H1 (cell line): ENCODE measurements around the gene FOXN3. TPM values are rescaled to one million over a fixed set of nuclear protein-coding genes. Genes with fewer than 3 reads are reported as not detected.

Experiments used
- CTCF ChIA-PET: fragments of 300-600 bp; sonication (Branson Sonifier 250); formaldehyde crosslinking; loops from one replicate; lab custom pipeline; 2021; ENCODE audit not compliant: partially characterized antibody; lab: Charles Lee
- POLR2A ChIA-PET: fragments of 300-600 bp; sonication (Branson Sonifier 250); formaldehyde crosslinking; loops from one replicate; lab custom pipeline; 2021; ENCODE audit warnings: inconsistent platforms; ENCODE audit not compliant: partially characterized antibody; lab: Charles Lee
- DNase-seq, 2 experiments: peaks; one replicate each; pipeline versions ENCODE4 v3.0.0 to v3.0.0-alpha.2; 2010 to 2022; ENCODE audit warnings: low spot score in 2 of 2, low read depth in 1 of 2, mixed read lengths in 1 of 2
- FAIRE-seq: peaks from 2 replicates; lab custom pipeline; 2011; peaks lifted over from hg19 to GRCh38; lab: Jason Lieb, UNC
- H2AFZ ChIP-seq: 2 replicates; pipeline ENCODE4 v1.8.1; 2012; ENCODE audit warnings: low read length, inconsistent platforms
- H2AK5ac ChIP-seq: 2 replicates; pipeline ENCODE4 v1.6.1; 2013; ENCODE audit warnings: low read depth, low read length
- H2BK120ac ChIP-seq: replicated peaks from 2 replicates; pipeline ENCODE3; 2013; ENCODE audit warnings: low read depth, low read length, inconsistent platforms
- H2BK12ac ChIP-seq: 2 replicates; pipeline ENCODE4 v1.6.1; 2013; ENCODE audit warnings: low read depth, low read length
- H2BK15ac ChIP-seq: 2 replicates; pipeline ENCODE4 v1.6.1; 2013; ENCODE audit warnings: low read length
- H2BK20ac ChIP-seq: 2 replicates; pipeline ENCODE4 v1.6.1; 2013; ENCODE audit warnings: low read length
- H2BK5ac ChIP-seq: 2 replicates; pipeline ENCODE4 v1.6.1; 2013; ENCODE audit warnings: low read depth, low read length
- H3K14ac ChIP-seq: 2 replicates; pipeline ENCODE4 v1.6.1; 2013; ENCODE audit warnings: inconsistent platforms; ENCODE audit not compliant: insufficient read length
- H3K18ac ChIP-seq: 2 replicates; pipeline ENCODE4 v1.6.1; 2013; ENCODE audit warnings: low read length; ENCODE audit errors: extremely low read depth
- H3K23ac ChIP-seq: 2 replicates; pipeline ENCODE4 v1.6.1; 2013; ENCODE audit warnings: inconsistent platforms; ENCODE audit not compliant: insufficient read length
- H3K23me2 ChIP-seq: 2 replicates; pipeline ENCODE4 v1.6.1; 2013; ENCODE audit warnings: low read depth, low read length
- H3K27ac ChIP-seq: 2 replicates; pipeline ENCODE4 v1.6.1; 2011; ENCODE audit warnings: low read depth, low read length, inconsistent platforms
- H3K27me3 ChIP-seq, 4 experiments: replicated peaks in 1 of 4; 1 replicate in 1 of 4; 2 replicates in 3 of 4; pipeline versions ENCODE4 v1.6.1 to v1.8.1; 2011 to 2013; ENCODE audit warnings: low read length in 3 of 4, mild to moderate bottlenecking in 3 of 4, inconsistent platforms in 2 of 4, mixed read lengths in 2 of 4, moderate library complexity in 1 of 4; ENCODE audit not compliant: control insufficient read depth in 3 of 4, insufficient read depth in 3 of 4; ENCODE audit errors: extremely low read depth in 1 of 4
- H3K36me3 ChIP-seq, 4 experiments: 2 replicates each; pipeline versions ENCODE4 v1.6.1 to v1.8.1; 2011 to 2013; ENCODE audit warnings: mild to moderate bottlenecking in 4 of 4, low read length in 3 of 4, moderate library complexity in 2 of 4, control low read depth in 1 of 4, inconsistent platforms in 1 of 4; ENCODE audit not compliant: insufficient read depth in 4 of 4, control insufficient read depth in 2 of 4
- H3K4ac ChIP-seq: replicated peaks from 2 replicates; pipeline ENCODE3; 2013; ENCODE audit warnings: low read length, low read depth, mixed read lengths, inconsistent platforms; ENCODE audit not compliant: insufficient read length
- H3K4me1 ChIP-seq, 4 experiments: replicated peaks in 1 of 4; 1 replicate in 1 of 4; 2 replicates in 3 of 4; pipeline versions ENCODE4 v1.6.1 to v1.8.1; 2011 to 2013; ENCODE audit warnings: low read length in 3 of 4, inconsistent platforms in 2 of 4, mixed read lengths in 1 of 4; ENCODE audit not compliant: insufficient read depth in 4 of 4, control insufficient read depth in 3 of 4
- H3K4me2 ChIP-seq, 2 experiments: 2 replicates each; pipeline versions ENCODE4 v1.6.1 to v1.8.1; 2011 to 2013; ENCODE audit warnings: low read depth in 2 of 2, low read length in 2 of 2, control low read depth in 1 of 2, inconsistent platforms in 1 of 2, mild to moderate bottlenecking in 1 of 2; ENCODE audit not compliant: insufficient read depth in 1 of 2
- H3K4me3 ChIP-seq, 4 experiments: fragments of 200-600, 300-600 bp in 1 of 4; sonication (generic), shearing (Covaris generic), sonication (Bioruptor Twin) in 1 of 4; 2 replicates each; pipeline versions ENCODE4 v1.5.1 to v1.8.1; 2011 to 2016; ENCODE audit warnings: low read length in 4 of 4, low read depth in 3 of 4, control low read depth in 2 of 4, inconsistent platforms in 2 of 4, mild to moderate bottlenecking in 2 of 4, mixed read lengths in 1 of 4, moderate library complexity in 1 of 4; ENCODE audit not compliant: insufficient read depth in 2 of 4; ENCODE audit errors: extremely low read depth in 1 of 4
- H3K56ac ChIP-seq: replicated peaks from 2 replicates; pipeline ENCODE3; 2013; ENCODE audit warnings: low read depth, mild to moderate bottlenecking, mixed read lengths, low read length, inconsistent platforms; ENCODE audit not compliant: insufficient read length
- H3K79me1 ChIP-seq: 2 replicates; pipeline ENCODE4 v1.6.1; 2013; ENCODE audit warnings: low read depth, low read length, control low read depth
- H3K79me2 ChIP-seq, 2 experiments: 2 replicates each; pipeline versions ENCODE4 v1.6.1 to v1.8.1; 2012 to 2013; ENCODE audit warnings: low read length in 2 of 2, mild to moderate bottlenecking in 2 of 2, inconsistent platforms in 1 of 2; ENCODE audit not compliant: insufficient read depth in 2 of 2, control insufficient read depth in 1 of 2
- H3K9ac ChIP-seq, 4 experiments: replicated peaks in 1 of 4; 1 replicate in 1 of 4; 2 replicates in 3 of 4; pipeline versions ENCODE4 v1.6.1 to v1.8.1; 2011 to 2013; ENCODE audit warnings: low read depth in 3 of 4, low read length in 3 of 4, control low read depth in 2 of 4, mild to moderate bottlenecking in 2 of 4, moderate library complexity in 2 of 4, inconsistent platforms in 1 of 4; ENCODE audit errors: extremely low read depth in 1 of 4
- H3K9me3 ChIP-seq, 2 experiments: 2 replicates each; pipeline versions ENCODE4 v1.6.1 to v1.8.1; 2012 to 2013; ENCODE audit warnings: mild to moderate bottlenecking in 2 of 2, moderate library complexity in 2 of 2, control low read depth in 1 of 2, inconsistent platforms in 1 of 2, low read depth in 1 of 2, low read length in 1 of 2, mixed read lengths in 1 of 2; ENCODE audit not compliant: insufficient read depth in 2 of 2
- H4K20me1 ChIP-seq, 2 experiments: replicated peaks in 1 of 2; 2 replicates each; pipeline versions ENCODE3 to v1.8.1; 2011 to 2013; ENCODE audit warnings: inconsistent platforms in 2 of 2, low read length in 2 of 2, mild to moderate bottlenecking in 1 of 2; ENCODE audit not compliant: insufficient read depth in 2 of 2, control insufficient read depth in 1 of 2
- H4K5ac ChIP-seq: 2 replicates; pipeline ENCODE4 v1.6.1; 2013; ENCODE audit warnings: low read length, low read depth, mixed read lengths, inconsistent platforms; ENCODE audit not compliant: insufficient read length
- H4K8ac ChIP-seq: 2 replicates; pipeline ENCODE4 v1.8.0; 2013; ENCODE audit warnings: mild to moderate bottlenecking, moderate library complexity, low read length, inconsistent platforms; ENCODE audit not compliant: insufficient read depth; ENCODE audit errors: extremely low read depth
- H4K91ac ChIP-seq: replicated peaks from 2 replicates; pipeline ENCODE3; 2013; ENCODE audit warnings: low read length, mixed read lengths, inconsistent platforms; ENCODE audit not compliant: insufficient read length
- ASH2L ChIP-seq: fragments of 200-600, 300-600 bp; sonication (generic); IDR thresholded peaks from one replicate; pipeline ENCODE4 v1.7.1; 2017; ENCODE audit warnings: low read length
- CBX5 ChIP-seq: fragments of 300-800, 300-1000 bp; sonication (generic); IDR thresholded peaks from 2 replicates; pipeline ENCODE4 v1.7.1; 2016; ENCODE audit warnings: antibody characterized with exemption, low read length, low read depth
- CEBPB ChIP-seq: IDR thresholded peaks from 2 replicates; pipeline ENCODE4 v1.6.1; 2012; ENCODE audit warnings: low read depth, low read length
- FOSL1 ChIP-seq: IDR thresholded peaks from 2 replicates; pipeline ENCODE4 v1.6.1; 2011; ENCODE audit warnings: mild to moderate bottlenecking, low read depth, low read length, moderate library complexity; ENCODE audit not compliant: insufficient read depth
- NANOG ChIP-seq: IDR thresholded peaks from 2 replicates; pipeline ENCODE4 v1.6.1; 2011; ENCODE audit warnings: low read length, low read depth, mild to moderate bottlenecking, inconsistent platforms; ENCODE audit not compliant: insufficient read depth, poor library complexity, severe bottlenecking
- polyA plus RNA-seq, 7 experiments: library from polyadenylated mRNA; depleted of rRNA in 3 of 7; stranded (reverse) in 5 of 7; unstranded in 2 of 7; fragments of >200 nt in 5 of 7; fragments of 200-250 nt in 2 of 7; gene quantifications; 1 replicate in 5 of 7; 2 replicates in 1 of 7; 4 replicates in 1 of 7; pipeline versions ENCODE4 v1.2.1 to v1.2.3, GENCODE V29; 2011 to 2013; ENCODE audit warnings: missing spikeins in 2 of 7, mixed read lengths in 2 of 7
- total RNA-seq: library from RNA; stranded (reverse); fragmentation: NEBNext Ultra II Directional; extraction: Animal tissue kit (Norgen Biotek cat#: 25700); gene quantifications from 2 replicates; pipeline ENCODE4 v1.2.1, GENCODE V29; 2021

Gene FOXN3
- total and polyA plus RNA-seq, 2 of the 8 experiments (the other 6 are each of a cell fraction or from before 2014, with no cell fraction given): 52.6 to 178 TPM

- H3K4me3 ChIP-seq: no peak overlapping the region
- peaks cover 0 to 9% (median 3%) of the 10 kb centered on the region in 4 experiments; a peak in 3 of 8 replicates for H3K36me3 ChIP-seq
- no peak overlapping the region for H2BK15ac ChIP-seq
- no peak overlapping the region for H4K5ac ChIP-seq
- peaks cover 0 to 4% of the 10 kb centered on the region in 2 experiments; a peak in 1 of 4 replicates for H3K9me3 ChIP-seq
- no peak overlapping the region for H2AK5ac ChIP-seq
- peaks cover 11% of the 10 kb centered on the region; the same call in 1 of the 2 replicates for H3K79me1 ChIP-seq
- no peak overlapping the region for H3K56ac ChIP-seq
- H3K14ac ChIP-seq: no peak overlapping the region
- H4K8ac ChIP-seq: no peak overlapping the region
- H3K4ac ChIP-seq: no peak overlapping the region
- ChIA-PET CTCF (interaction anchor here (0.9 to 2.6 kb wide), 8 partner anchors 11 to 196 kb away, joined by 3 to 7 read pairs (median 4); no protein-coding TSS in a partner anchor), POLR2A (interaction anchor here (0.7 kb wide), 1 partner anchor 12 kb away, joined by 3 read pairs; no protein-coding TSS in a partner anchor)
- H2AFZ ChIP-seq: no peak overlapping the region
- no peak overlapping the region for H2BK20ac ChIP-seq
- FAIRE-seq (no peak), DNase-seq (no peak)
- no peak overlapping the region for H3K18ac ChIP-seq
- no peak overlapping the region for H3K4me2 ChIP-seq
- H2BK120ac ChIP-seq: no peak overlapping the region
- peaks cover 0 to 3% (median under 1%) of the 10 kb centered on the region in 4 experiments; a peak in 2 of 7 replicates for H3K4me1 ChIP-seq
- H3K27me3 ChIP-seq: no peaks in the 10 kb centered on the region
- H2BK5ac ChIP-seq: no peak overlapping the region
- no peak for TF ChIP-seq ASH2L
- no peak for TF ChIP-seq FOSL1
- TF ChIP-seq CEBPB: no peak
- no peak for TF ChIP-seq CBX5
- TF ChIP-seq NANOG: no peak
- H3K23me2 ChIP-seq: no peaks in the 10 kb centered on the region
- H3K23ac ChIP-seq: no peak overlapping the region
- H4K20me1 ChIP-seq: peaks cover 2 to 11% of the 10 kb centered on the region in 2 experiments
- H3K27ac ChIP-seq: no peak overlapping the region
- no peak overlapping the region for H4K91ac ChIP-seq
- H3K9ac ChIP-seq: no peak overlapping the region
- H2BK12ac ChIP-seq: no peak overlapping the region
- peaks cover 0 to 80% of the 10 kb centered on the region in 2 experiments; a peak in 2 of 4 replicates for H3K79me2 ChIP-seq
Measured at GRCh38 chr14:89236851-89237250, 180.2 kb downstream of the FOXN3 start.
